Kasumi-1 (cell line): Measurements from ENCODE around the gene CD81.

Experiments used
- DNase-seq, 2 experiments: peaks; one replicate each; lab custom pipeline; 2025; lab: John Stamatoyannopoulos, UW

Gene CD81

GRCh38 chr11:2436521-2437031 is 59.5 kb downstream of the CD81 start:
- DNase-seq, result no peak

DNA sequence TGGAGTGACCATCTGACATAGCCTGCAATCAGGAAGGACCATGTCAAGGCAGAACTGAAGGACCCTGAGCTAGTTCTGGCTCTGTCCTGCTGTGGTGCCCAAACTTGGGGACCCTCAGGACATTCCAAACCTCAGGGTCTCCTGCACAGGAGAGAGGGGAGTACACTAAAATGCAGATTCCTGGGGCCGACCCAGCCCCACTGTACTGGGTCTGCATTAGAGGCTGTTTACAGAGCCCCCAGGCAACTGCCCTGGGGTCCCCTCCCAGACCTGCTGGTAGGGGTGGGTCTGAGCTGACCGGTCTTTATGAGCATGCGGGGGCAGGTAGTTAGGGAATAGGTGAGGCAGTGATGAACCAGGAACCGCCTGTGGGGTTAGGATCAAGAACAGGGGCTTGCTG is 60.4 kb downstream of the CD81 start:
- DNase-seq, result no peak

- no peak for DNase-seq
Measured at GRCh38 chr11:2439820-2440219, 62.7 kb downstream of the CD81 start.

- no peak for DNase-seq
Measured at GRCh38 chr11:2440646-2441045, 63.5 kb downstream of the CD81 start.

DNA sequence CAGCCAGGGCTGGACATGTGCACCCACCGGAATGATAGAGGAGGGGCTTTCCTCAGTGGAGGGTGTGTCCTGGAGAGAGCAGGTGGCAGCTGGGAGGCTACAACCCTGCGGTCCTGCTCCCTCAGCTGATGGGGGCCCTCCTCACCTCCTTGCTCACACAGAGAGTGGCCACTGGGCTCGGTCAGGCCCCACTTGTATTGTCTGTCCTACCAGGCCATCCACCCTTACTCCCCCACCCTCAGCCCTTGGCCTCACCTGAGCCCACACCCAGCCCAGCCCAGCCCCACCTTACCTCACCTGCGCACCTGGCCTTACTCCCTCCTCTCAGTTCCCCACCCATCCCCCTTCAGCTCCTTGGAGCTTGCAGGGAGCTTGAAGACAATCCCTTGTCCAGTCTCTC is 64.1 kb downstream of the CD81 start:
- no peak for DNase-seq

GRCh38 chr11:2442589-2442988 is 65.5 kb downstream of the CD81 start:
- no peak for DNase-seq

DNA sequence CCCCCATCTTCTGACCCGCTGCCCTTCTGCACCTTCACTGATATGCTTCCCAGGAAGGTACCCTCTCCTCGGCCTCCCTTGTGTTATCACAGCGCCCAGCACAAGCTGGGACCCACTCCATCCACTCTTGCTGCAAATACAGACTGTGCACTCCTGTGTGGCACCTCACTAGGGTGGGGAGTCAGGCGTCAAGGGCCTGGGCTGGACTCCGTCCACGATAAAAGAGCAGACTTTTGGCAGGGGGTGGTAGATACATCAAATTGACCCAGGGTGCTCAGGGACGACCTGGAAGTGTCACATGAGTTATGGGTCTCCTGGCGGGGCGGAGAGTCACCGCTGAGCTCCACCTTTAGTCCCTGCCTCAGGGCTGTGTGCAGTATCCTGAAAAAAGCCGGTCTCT is 66.3 kb downstream of the CD81 start:
- DNase-seq, result no peak

DNA sequence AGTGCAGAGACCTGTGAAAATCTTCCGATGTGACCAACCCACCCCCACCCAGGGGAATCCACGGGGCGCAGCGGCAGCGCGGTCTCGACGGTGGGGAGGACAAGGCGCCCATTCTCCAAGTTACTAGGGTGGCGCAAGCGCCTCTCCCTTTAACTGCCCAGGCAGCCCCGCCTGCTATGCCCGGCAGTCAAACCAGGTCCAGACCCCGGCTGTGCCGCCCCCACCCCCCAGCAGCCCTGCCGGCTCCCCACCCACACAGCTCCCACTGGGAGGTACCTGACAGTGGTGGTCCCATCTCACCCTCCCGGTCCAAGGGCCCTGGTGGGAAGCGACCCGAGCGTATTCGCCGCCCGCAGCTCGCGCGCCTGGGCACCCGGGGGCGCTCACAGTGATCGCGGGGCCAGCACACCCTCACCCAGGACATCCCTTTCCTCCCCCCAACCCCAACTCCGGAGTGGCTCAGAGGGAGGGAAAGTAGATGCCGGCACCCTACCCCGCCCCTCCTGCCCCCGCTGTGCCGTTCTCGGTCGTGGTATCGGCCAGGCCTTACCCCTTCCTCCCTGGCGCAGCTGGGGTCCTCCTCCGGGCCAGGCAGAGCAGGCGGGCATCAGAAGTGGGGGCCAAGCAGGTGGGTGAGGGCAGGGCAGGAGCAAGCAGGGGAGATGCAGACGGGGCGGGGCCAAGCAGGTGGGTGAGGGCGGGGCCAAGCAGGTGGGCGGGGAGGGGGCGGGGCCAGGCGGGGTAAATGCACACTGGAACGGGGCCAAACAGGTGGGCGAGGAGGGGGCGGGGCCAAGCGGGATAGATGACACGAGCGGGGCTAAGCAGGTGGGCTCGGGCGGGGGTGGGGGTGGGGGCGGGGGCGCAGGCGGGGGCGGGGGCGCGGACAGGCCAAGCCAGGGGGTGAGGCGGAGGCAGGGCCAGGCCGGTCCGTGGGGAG is 67.0 kb downstream of the CD81 start, which contains the start of gene TRPM5:
TSS of gene TRPM5 (minus strand) at position 634 of the 940 bp plus-strand sequence. CDS start 21,478 bp downstream, outside the sequence.
- no peak for DNase-seq

DNA sequence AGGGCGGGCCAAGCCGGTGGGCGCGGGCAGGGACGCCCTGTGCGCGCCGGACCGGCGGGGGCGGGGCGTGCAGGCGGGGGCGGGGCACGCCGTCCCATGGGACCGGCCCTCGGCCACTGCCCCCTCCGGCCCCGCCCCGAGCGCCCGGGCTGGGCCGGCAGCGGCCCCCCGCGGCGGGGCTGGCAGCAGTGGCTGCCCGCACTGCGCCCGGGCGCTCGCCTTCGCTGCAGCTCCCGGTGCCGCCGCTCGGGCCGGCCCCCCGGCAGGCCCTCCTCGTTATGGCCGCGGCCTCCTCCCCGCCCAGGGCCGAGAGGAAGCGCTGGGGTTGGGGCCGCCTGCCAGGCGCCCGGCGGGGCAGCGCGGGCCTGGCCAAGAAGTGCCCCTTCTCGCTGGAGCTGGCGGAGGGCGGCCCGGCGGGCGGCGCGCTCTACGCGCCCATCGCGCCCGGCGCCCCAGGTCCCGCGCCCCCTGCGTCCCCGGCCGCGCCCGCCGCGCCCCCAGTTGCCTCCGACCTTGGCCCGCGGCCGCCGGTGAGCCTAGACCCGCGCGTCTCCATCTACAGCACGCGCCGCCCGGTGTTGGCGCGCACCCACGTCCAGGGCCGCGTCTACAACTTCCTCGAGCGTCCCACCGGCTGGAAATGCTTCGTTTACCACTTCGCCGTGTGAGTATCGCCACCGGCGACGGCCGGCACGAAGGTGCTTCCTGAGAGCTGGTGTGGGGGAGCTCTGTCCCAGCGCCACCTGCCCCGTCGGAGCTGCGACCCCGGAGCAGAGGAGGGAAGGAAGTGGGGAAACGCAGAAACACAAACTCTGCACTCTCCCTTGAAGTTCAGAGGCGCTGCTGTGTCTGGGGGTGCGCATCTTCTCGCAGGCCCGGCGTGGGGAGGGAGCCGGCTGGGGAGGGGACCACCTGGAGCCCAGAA is 68.0 kb downstream of the CD81 start, which contains the start of gene KCNQ1:
TSS of gene KCNQ1 (plus strand) at position 188 of the 925 bp plus-strand sequence. CDS start at position 279, 91 bp downstream.
- no peak for DNase-seq

DNA sequence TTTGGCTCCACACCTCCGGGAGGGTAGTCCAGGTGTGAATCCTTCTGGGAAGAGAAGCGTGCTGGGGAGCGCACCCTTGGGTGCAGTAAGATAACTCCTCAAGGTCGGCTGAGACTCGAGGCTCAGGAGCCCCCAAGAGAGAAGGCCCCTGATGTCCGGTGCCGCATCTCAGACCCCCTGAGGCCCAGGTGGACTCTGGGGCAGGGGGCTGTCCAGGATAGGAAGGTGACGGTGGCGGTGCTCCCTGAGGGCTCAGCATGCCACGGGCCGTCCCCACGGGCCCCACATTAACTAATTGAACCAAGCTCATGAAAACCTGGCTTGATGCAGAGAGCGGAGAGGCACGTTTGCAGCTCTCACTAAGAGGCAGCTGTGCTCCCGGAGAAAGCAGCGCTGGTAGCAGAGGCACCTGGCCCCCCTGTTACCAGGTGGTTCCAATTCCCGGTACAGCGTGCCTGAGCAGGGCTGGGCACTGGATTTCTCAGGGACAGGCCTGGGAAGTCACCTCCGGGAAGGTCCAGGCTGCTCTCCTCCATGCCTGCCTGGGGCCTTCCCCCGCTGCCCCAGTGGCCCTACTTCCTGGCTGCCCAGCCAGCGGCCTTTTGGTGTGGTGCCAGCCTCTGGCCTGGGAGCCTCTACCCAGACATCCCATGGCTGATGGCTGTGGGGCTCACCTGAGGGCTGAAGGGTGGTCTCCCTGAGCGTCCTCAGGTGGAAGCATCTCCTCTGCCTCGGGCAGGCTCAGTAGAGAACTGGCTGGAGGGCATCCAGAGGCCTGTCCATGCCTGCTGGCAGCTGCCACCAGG is 68.8 kb downstream of the CD81 start:
- DNase-seq, result no peak

- DNase-seq, result no peak
Measured at GRCh38 chr11:2446590-2447252, 69.6 kb downstream of the CD81 start.
